T47D (cell line): ENCODE results near the gene RCOR3.
"Not testable (repeated sequence)": the region's sequence is repeated elsewhere in the genome, so short reads cannot be mapped to it uniquely, and the experiment has no call there.

ENCODE experiments used
- DNase-seq, 2 experiments: peaks; one replicate each; pipeline versions ENCODE4 v3.0.0 to v3.0.0-alpha.2; 2011 to 2012; ENCODE audit warnings: low read depth in 1 of 2, low spot score in 1 of 2
- JUND ChIP-seq: IDR thresholded peaks from 2 replicates; pipeline ENCODE4 v1.6.1; 2012; ENCODE audit warnings: low read depth
- in situ Hi-C: cut with HindIII; loops from 2 replicates; pipeline ENCODE4 v1.10.0; 2016; ENCODE audit warnings: low sequenced_read_pairs, low pct_unique_long_range_greater_than_20kb

Gene RCOR3

GRCh38 chr1:211258756-211259637 is at the start of gene RCOR3:
Gene RCOR3, plus strand, starts transcription at chr1:211259366. Its CDS starts 195 bp downstream, at chr1:211259561.
- no peak for TF ChIP-seq JUND
- DNase-seq = peak; percentile 71 to 97
- in situ Hi-C loops = no loop called here

- in situ Hi-C loops = no loop called here
- no peak for TF ChIP-seq JUND
- DNase-seq = no peak
Measured at GRCh38 chr1:211210052-211210451, 49.1 kb upstream of the RCOR3 start.

GRCh38 chr1:211210965-211211364 is 48.2 kb upstream of the RCOR3 start:
- TF ChIP-seq JUND = no peak
- no peak for DNase-seq
- in situ Hi-C loops = no loop called here

DNA sequence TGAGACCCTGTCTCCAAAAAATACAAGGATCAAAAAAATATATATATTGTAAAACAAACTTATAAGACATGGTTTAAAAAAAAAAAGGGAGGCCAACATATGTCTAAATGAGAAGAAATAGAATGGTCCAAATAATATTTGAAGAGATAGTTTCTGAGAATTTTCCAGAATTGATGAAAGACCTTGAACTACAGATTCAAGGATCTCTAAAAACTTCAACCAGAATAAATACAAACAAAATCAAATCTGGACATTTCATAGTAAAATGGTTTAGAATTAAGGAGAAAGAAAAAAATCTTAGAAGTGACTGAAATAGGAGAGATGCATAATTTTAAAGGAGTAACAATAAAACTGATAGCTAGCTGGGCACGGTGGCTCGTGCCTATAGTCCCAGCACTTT is 45.5 kb upstream of the RCOR3 start:
- no peak for TF ChIP-seq JUND
- in situ Hi-C loops = no loop called here
- DNase-seq = no peak

- no peak for DNase-seq
- in situ Hi-C loops = no loop called here
- no peak for TF ChIP-seq JUND
Measured at GRCh38 chr1:211215577-211215976, 43.6 kb upstream of the RCOR3 start.

- in situ Hi-C loops = no loop called here
- DNase-seq = no peak
- no peak for TF ChIP-seq JUND
Measured at GRCh38 chr1:211217392-211217791, 41.8 kb upstream of the RCOR3 start.

DNA sequence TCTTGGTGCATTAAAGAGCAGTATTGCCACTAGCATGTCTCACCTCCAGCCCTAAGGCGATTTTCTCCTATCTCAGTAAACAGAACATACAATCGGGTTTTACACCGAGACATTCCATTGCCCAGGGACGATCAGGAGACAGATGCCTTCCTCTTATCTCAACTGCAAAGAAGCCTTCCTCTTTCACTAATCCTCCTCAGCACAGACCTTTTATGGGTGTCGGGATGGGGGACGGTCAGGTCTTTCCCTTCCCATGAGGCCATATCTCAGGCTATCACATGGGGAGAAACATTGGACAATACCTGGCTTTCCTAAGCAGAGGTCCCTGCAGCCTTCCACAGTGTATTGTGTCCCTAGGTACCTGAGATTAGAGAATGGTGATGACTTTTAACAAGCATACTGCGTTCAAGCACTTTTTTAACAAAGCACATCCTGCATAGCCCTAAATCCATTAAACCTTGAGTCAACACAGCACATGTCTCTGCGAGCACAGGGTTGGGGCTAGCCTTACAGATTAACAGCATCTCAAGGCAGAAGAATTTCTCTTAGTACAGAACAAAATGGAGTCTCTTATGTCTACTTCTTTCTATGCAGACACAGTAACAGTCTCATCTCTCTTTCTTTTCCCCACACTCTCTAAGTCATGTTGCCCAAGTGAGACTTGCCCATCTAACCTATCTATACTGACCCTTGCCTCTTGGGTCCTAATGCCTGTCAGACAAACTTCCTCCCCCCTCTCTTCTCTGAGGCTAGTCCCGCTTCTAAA is 36.5 kb upstream of the RCOR3 start:
- in situ Hi-C loops, DNase-seq: not testable (repeated sequence)

- in situ Hi-C loops, DNase-seq: not testable (repeated sequence)
Measured at GRCh38 chr1:211228573-211229364, 30.4 kb upstream of the RCOR3 start.

DNA sequence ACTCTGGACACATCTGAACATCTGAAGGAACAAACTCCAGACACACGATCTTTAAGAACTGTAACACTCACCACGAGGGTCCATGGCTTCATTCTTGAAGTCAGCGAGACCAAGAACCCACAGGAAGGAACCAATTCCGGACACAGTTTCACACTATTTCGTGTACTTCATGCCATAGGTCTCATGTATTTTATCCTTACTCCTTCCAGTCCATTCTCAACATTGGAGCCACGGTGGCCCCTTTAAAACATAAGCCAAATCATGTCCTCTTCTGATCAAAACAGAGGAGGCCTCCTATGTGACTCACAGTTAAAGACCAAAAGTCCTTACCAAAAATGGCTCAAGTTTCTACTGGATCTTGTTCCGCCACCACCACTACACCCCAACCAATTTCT is 29.8 kb upstream of the RCOR3 start:
- no peak for TF ChIP-seq JUND
- in situ Hi-C loops = no loop called here
- no peak for DNase-seq

GRCh38 chr1:211231873-211232272 is 27.3 kb upstream of the RCOR3 start:
- in situ Hi-C loops = no loop called here
- no peak for DNase-seq
- TF ChIP-seq JUND = no peak

- TF ChIP-seq JUND = no peak
- peak in 1 of 2 experiments; percentile 27 for DNase-seq
- in situ Hi-C loops = no loop called here
Measured at GRCh38 chr1:211236633-211237320, 22.4 kb upstream of the RCOR3 start.

GRCh38 chr1:211237579-211237978 is 21.6 kb upstream of the RCOR3 start:
- DNase-seq = peak in 1 of 2 experiments; percentile 10
- no peak for TF ChIP-seq JUND

GRCh38 chr1:211240567-211240966 is 18.6 kb upstream of the RCOR3 start:
- in situ Hi-C loops, DNase-seq: not testable (repeated sequence)

More at GRCh38 chr1:211237579-211237978, 21.6 kb upstream of the RCOR3 start:
- in situ Hi-C loops = no loop called here
